Activated naive CD4-positive, alpha-beta T cell treated with anti-CD3 and anti-CD28 coated beads, Interleukin-2, amount 50 U/mL, for 24 hours (primary cell): ENCODE results near the gene CASP3.
A peak's percentile ranks its signal among the peaks of the same experiment; 100 is the strongest.
"Not testable (repeated sequence)": the region's sequence is repeated elsewhere in the genome, so short reads cannot be mapped to it uniquely, and the experiment has no call there.

ENCODE experiments used
- H3K27ac Mint-ChIP-seq: one replicate; pipeline ENCODE4 v1.8.0; 2021; ENCODE audit warnings: mild to moderate bottlenecking, mixed read lengths
- H3K27me3 Mint-ChIP-seq: one replicate; pipeline ENCODE4 v1.8.0; 2021; ENCODE audit warnings: mixed read lengths
- H3K36me3 Mint-ChIP-seq: one replicate; pipeline ENCODE4 v1.8.0; 2021; ENCODE audit warnings: mixed read lengths
- H3K4me1 Mint-ChIP-seq: one replicate; pipeline ENCODE4 v1.8.0; 2021; ENCODE audit warnings: mixed read lengths
- H3K4me3 Mint-ChIP-seq: one replicate; pipeline ENCODE4 v1.8.0; 2021; ENCODE audit warnings: mild to moderate bottlenecking, mixed read lengths
- H3K9me3 Mint-ChIP-seq: one replicate; pipeline ENCODE4 v1.8.0; 2021; ENCODE audit warnings: mixed read lengths

CASP3 gene

DNA sequence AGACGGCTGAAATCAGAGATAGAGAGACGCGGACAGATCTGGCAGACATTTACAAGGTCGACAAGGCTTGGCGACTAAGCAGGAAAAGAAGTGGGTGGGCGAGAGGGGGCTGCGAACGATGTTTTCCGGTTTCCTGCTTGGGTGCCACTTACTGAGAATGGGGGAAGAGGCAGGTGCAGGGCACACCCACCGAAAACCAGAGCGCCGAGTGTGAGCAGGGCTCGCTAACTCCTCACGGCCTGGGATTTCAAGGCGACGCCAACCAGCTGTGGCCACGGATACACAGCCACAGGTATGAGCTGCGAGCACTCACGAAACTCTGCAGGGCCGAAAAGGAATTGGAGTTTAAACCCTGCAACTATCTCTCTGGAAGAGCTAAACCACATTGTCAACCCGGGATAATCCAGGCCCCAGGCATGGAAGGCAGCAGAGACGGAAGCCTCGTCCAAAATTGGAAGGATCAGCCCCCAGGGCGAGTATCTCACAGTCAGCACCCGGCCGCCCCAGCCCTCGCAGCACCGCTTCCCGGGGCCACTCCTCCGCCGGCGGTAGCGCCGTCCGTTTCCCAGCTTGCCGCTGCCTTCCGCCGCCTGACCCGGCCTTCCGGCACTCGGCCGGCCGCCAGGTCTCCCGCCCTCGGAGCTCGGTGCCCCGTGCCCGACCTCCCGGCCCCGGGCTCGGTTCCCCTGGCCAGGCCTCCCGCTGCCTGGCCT, 778 bp downstream of the CASP3 start:
- Mint-ChIP-seq H3K9me3 (no peaks in the 10 kb centered on the region), H3K4me3 (peak overlapping the region; percentile 97), H3K4me1 (peaks cover 61% of the 10 kb centered on the region), H3K27me3 (no peaks in the 10 kb centered on the region), H3K27ac (peak overlapping the region; percentile 95), H3K36me3 (peaks cover 7% of the 10 kb centered on the region)

DNA sequence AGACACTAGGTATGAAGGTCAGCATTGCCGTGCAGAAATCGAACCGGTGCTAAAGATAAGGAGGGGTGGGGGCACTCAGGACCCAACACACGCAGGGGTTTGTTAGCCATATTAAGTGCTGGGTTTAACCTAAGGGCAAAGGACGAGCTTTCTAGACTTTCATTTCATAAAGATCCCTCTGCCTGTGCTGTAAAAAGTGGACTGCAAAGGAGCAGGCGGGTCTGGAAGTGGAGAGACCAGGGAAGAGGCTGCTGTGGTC, 1.3 kb downstream of the CASP3 start:
- Mint-ChIP-seq H3K4me3 (peak overlapping the region; percentile 97), H3K36me3 (peaks cover 7% of the 10 kb centered on the region), H3K4me1 (peaks cover 63% of the 10 kb centered on the region), H3K27me3 (no peaks in the 10 kb centered on the region), H3K9me3 (no peaks in the 10 kb centered on the region), H3K27ac (peak overlapping the region; percentile 95)

DNA sequence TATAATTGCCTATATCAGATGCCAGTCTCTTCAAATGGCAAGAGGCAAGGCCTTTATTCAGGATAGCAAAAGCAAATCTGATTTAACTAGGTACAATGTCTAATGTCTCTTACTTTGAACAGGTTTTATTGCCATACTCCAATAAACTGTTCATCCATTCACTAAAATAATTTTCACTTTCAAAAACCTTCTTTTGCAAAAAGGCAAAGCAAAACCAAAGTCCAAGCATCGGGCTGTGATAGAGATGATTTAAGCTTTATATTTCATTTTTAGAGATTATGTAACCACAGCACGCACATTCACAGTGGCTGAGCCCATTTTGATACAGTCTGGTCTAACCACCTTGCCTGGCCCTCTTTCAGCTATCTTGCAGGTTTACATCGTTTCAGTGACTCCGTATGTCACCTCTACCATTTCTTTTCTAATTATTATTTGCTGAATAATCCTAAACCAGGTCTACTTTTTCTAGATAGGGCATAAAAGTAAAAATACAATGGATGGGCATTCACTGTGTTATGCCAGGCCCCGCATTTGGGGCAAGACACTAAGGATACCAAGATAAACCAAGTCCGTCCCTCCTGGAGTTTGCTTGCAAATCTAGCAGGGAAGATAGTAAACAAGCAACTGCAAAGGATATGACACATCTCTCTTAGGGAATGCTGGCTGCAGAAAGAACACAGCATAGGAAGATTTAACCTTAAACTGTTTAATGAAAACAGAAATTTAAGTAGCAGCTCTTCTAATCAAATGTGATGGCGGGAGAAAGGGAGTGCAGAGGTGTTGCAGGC, 1.8 kb downstream of the CASP3 start:
- Mint-ChIP-seq H3K4me1 (peaks cover 68% of the 10 kb centered on the region), H3K9me3 (no peaks in the 10 kb centered on the region), H3K4me3 (peak overlapping the region; percentile 97), H3K36me3 (peaks cover 7% of the 10 kb centered on the region), H3K27me3 (no peaks in the 10 kb centered on the region), H3K27ac (peak overlapping the region; percentile 95)

DNA sequence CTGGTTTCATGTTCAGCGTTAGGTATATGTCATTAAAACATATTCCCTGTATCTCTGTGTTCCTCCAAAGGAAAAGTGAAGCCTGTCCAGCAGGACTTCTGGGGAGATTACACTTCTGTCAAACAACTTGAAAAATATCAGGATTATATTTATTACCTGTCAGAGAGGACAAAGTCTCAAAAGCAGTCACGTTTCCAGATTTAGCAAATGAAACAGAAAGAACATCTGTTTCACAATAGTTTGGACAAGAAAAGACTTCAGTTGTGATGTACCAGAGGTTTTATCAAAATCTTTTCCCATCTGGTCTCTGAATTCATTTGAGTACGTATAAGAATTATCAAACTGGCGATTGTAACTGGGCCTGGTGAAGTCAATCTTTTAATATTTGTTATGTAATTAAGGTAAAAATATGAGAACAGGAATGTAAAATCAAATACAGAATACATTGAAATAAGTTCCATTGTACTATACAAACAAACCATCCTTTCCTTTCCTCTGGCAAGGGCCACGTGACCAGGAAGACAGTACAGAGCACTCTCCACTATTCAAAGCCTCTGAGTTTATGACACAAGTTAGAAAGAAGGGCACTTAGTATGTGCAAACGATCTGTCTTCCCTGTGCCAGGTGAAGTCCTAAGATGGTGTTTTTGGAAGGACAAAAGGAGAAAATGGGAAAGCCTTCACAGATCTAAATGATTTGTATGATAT, 3.2 kb downstream of the CASP3 start:
- Mint-ChIP-seq H3K4me1 (peaks cover 74% of the 10 kb centered on the region), H3K27me3 (no peaks in the 10 kb centered on the region), H3K9me3 (no peaks in the 10 kb centered on the region), H3K4me3 (peak overlapping the region; percentile 97), H3K36me3 (peaks cover 9% of the 10 kb centered on the region), H3K27ac (peak overlapping the region; percentile 48)

DNA sequence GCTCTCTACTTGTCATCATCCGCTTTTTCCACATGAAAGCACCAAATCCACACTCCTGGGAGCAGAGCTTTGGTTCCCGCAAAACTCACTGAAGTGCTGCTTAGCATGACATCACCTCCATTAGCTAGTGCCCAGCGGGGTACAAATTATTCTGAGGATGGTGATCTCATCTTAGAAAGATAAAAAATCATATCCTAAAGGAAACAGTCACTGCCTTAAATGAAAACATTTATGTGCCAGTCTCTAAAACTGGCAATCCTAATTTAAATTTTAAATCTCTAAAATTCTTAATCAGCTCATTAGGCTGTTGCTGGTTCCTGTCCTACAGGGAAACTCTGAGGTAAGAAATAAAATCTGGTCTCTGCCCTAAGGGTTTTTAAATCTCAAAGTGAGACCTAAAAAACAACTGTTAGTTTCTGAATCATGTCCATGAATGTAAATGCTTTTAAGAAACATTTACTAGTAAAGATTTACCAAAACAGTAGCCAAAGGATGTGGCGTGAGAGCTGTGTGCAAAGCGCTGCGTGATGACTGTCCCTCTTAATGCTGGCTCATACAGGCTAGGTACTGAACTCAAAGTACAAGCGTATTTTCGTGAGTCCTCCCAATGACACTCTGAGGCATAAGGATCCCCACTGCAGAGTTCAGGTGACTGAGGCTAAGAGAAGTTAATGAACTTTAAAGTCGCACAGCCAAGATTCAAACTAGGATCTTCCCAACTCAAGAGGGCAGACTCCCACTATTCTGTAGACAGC, 4.5 kb downstream of the CASP3 start:
- Mint-ChIP-seq H3K9me3 (no peaks in the 10 kb centered on the region), H3K27me3 (no peaks in the 10 kb centered on the region), H3K27ac (peak overlapping the region; percentile 62), H3K4me3 (peak overlapping the region; percentile 16), H3K4me1 (peaks cover 77% of the 10 kb centered on the region), H3K36me3 (peaks cover 11% of the 10 kb centered on the region)

DNA sequence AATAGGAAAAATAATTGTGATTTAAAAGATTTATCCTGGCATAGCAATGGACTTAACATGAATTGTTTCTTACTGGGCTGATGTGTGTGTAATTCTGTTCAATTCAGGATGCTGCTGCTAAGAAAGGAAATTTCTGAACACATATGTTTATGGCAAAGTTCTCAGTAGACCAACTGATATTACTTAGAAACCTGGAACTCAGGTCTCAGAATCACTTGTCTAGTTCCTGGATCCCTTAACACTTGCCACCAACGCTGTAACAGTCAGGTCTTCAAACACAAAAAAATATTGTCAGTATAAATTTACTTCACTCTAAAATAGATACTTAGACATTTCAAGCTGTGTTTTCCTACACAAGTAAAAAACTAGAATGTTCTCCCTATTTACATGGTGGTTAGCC, 5.5 kb downstream of the CASP3 start:
- Mint-ChIP-seq H3K4me1 (peaks cover 82% of the 10 kb centered on the region), H3K27me3 (no peaks in the 10 kb centered on the region), H3K4me3 (no peak overlapping the region), H3K9me3 (no peaks in the 10 kb centered on the region), H3K27ac (no peak overlapping the region), H3K36me3 (peaks cover 14% of the 10 kb centered on the region)

DNA sequence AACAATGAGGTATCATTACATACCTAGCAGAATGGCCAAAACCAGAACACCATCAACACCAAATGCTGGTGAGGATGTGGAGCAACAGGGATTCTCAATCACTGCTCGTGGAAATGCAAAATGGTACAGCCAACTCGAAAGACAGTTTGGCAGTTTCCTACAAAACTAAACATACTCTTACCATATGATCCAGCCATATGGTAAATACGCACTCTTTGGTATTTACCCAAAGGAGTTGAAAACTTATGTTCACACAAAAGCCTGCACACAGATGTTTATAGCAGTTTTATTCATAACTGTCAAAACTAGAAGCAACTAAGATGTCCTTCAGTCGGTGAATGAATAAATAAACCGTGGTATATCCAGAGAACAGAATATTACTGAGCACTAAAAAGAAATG, 7.8 kb downstream of the CASP3 start:
- Mint-ChIP-seq H3K4me3 (no peak overlapping the region), H3K27me3 (no peaks in the 10 kb centered on the region), H3K27ac (no peak overlapping the region), H3K9me3 (no peaks in the 10 kb centered on the region), H3K36me3 (peaks cover 14% of the 10 kb centered on the region), H3K4me1 (peaks cover 65% of the 10 kb centered on the region)

DNA sequence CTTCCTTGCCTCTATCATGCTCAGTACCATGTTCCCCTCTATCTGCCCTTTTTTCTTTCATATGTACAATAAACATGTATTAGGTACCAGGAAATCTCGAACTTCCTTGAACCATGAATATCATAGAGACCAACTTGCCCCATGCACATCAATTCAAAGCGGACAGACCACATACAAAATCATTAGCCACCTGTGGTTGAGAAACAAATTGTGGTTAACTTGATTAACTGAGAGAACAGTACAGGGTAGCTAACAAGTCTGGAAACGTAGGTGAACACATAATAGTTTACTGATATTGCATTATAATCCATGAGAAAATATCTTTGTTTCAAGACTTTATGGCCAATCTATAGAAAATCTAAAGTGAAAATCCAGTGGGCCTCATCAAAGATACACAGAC, 8.2 kb downstream of the CASP3 start:
- Mint-ChIP-seq H3K4me1 (peaks cover 61% of the 10 kb centered on the region), H3K36me3 (peaks cover 14% of the 10 kb centered on the region), H3K27me3 (no peaks in the 10 kb centered on the region), H3K27ac (no peak overlapping the region), H3K4me3 (no peak overlapping the region), H3K9me3 (no peaks in the 10 kb centered on the region)

DNA sequence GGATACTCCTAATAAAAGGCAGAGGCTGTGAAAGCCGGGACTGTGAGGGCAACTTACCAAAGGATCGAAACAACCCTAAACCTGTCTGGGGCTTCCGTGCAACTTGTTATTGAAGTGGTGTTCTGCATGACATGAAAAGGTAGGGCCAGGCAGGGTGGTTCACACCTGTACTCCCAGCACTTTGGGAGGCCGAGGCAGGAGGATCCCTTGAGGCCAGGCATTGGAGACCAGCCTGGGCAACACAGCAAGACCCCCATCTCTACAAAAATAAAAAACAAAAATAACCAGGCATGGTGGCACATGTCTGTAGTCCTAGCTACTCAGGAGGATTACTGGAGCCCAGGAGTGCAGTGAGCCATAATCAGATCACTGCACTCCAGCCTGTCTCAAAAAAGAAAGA, 12.3 kb downstream of the CASP3 start:
- Mint-ChIP-seq H3K27ac (no peak overlapping the region), H3K9me3 (no peaks in the 10 kb centered on the region), H3K4me3 (no peak overlapping the region), H3K27me3 (no peaks in the 10 kb centered on the region), H3K36me3 (peaks cover 16% of the 10 kb centered on the region), H3K4me1 (peaks cover 37% of the 10 kb centered on the region)

DNA sequence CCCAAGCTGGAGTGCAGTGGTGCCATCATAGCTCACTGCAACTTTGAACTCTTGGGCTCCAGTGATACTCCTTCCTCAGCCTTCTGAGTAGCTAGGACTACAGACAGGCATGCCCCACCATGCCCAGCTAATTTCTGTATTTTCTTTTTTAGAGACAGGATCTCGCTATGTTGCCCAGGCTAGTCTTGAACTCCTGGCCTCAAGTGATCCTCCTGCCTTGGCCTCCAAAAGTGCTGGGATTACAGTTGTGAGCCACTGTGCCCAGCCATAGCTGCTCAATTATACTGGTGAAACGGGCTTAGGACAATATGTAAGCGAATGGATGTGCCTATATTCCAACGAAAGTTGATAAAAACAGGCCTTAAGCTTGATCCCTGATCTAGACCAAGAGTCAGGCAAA, 13.1 kb downstream of the CASP3 start:
- Mint-ChIP-seq H3K27ac (no peak overlapping the region), H3K9me3 (no peaks in the 10 kb centered on the region), H3K4me3 (no peak overlapping the region), H3K4me1 (peaks cover 29% of the 10 kb centered on the region), H3K36me3 (peaks cover 16% of the 10 kb centered on the region), H3K27me3 (no peaks in the 10 kb centered on the region)

DNA sequence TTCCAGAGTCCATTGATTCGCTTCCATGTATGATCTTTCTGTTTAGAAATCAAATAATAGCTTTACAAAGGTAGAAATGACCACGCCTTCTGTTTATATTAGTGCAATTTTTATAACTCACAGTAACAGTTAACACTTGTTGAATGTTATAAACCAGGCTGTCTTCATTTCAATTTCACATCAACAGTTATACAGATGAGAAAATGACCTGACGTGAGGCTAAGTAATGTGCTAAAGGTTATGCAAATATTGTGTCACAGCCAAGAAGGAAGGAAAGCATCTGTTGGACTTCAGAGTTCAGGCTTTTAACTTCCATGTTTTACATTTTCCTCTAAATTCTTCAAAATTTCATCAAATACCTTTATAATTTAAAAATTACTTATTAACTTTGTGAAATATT, 13.9 kb downstream of the CASP3 start:
- Mint-ChIP-seq H3K4me1 (peaks cover 23% of the 10 kb centered on the region), H3K4me3 (no peak overlapping the region), H3K36me3 (peaks cover 15% of the 10 kb centered on the region), H3K9me3 (no peaks in the 10 kb centered on the region), H3K27ac (no peak overlapping the region), H3K27me3 (no peaks in the 10 kb centered on the region)

DNA sequence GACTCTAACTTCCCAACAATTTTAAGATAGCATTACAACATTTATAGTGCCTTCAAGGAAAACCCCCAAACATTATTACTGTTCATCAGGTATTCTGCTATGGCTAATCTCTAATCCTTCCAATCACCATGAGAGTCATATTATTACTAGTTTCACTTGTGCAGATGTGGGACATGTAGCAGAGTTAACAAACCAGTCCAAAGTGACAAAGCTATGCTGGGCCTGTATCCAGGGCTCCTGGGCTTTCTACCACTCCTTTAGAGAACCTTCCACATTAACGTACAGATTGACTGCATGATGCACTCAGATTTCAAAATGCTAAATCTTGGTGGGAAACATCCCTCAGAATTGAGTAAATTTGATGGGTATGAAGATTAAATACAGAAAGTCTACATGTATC, 16.4 kb downstream of the CASP3 start:
- no peaks in the 10 kb centered on the region for H3K9me3 Mint-ChIP-seq
- peaks cover 24% of the 10 kb centered on the region for H3K36me3 Mint-ChIP-seq
- no peak overlapping the region for H3K4me3 Mint-ChIP-seq
- no peak overlapping the region for H3K27ac Mint-ChIP-seq
- peaks cover 14% of the 10 kb centered on the region for H3K4me1 Mint-ChIP-seq
- no peaks in the 10 kb centered on the region for H3K27me3 Mint-ChIP-seq

DNA sequence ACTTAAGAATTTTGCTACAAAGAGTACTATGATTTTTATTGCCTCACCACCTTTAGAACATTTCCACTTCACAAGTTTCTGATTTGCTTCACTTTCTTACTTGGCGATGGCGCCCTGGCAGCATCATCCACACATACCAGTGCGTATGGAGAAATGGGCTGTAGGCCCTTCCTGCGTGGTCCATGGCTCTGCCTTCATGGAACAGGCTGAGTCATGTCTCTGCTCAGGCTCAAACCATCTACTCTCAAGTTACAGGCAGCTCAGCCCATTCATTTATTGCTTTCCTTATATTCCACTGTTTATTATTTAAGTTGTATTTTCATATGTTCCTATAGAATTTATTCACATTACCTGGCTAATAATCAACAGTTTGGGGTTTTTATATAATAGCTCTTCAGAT, 21.1 kb downstream of the CASP3 start:
- no peaks in the 10 kb centered on the region for H3K9me3 Mint-ChIP-seq
- no peak overlapping the region for H3K4me3 Mint-ChIP-seq
- no peaks in the 10 kb centered on the region for H3K27me3 Mint-ChIP-seq
- peaks cover 42% of the 10 kb centered on the region for H3K4me1 Mint-ChIP-seq
- peaks cover 27% of the 10 kb centered on the region for H3K36me3 Mint-ChIP-seq
- H3K27ac Mint-ChIP-seq, result no peak overlapping the region

DNA sequence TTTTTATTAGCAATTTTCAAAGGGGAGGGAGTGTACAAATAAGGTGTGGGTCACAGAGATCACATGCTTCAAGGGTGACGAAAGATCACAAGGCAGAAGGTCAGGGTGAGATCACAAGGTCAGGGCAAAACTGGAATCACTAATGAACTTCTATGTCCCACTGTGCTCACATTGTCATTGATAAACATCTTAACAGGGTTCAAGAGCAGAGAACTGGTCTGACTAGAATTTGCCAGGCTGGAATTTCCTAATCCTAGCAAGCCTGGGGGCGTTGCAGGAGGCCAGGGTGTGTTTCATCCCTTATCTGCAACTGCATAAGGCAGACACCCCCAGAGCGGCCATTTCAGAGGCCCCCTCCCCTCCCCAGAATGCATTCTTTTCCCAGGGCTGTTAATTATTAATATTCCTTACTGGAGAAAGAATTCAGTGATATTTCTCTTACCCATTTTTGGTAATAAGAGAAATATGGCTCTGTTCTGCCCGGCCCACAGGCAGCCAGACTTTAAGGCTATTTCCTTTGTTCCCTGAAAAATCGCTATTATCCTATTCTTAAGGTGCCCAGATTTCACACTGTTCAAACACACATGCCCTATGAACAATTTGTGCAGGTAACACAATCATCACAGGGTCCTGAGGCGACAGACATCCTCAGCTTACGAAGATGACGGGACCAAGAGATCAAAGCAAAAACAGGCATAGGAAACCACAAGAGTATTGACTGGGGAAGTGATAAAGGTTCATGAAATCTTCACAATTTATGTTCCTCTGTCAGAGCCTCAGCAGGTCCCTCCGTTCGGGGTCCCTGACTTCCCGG, 23.3 kb downstream of the CASP3 start:
- H3K27ac Mint-ChIP-seq, result peak overlapping the region; percentile 85
- H3K27me3 Mint-ChIP-seq, H3K9me3 Mint-ChIP-seq, H3K4me3 Mint-ChIP-seq: not testable (repeated sequence)
- peaks cover 26% of the 10 kb centered on the region for H3K36me3 Mint-ChIP-seq
- H3K4me1 Mint-ChIP-seq, result peaks cover 42% of the 10 kb centered on the region

DNA sequence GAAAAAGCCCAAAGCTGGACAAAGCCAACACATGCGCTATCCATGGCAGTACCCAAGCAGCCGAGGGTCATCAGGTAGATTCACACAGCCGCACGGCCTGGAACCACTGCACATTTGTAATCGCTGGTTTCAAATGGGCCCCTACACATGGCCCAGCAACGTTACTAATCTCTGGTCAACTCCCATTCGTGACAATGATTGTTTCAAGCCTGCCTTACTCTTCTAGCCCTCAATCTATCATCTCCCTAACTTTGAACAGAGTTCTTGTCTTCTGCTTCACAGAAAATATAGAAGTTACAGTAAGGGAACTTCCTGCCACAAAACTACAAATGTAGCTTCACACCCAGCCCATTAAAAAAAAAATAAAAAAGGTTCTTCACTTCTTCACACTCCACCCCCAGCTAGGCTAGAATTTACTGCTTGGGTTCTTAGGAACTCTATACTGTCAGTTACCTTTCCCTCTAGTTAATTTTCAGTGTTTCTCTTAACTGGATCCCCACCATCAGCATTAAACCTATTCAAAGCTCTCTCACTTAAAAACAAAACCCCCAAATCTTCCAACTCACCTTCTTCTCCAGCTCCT, 24.2 kb downstream of the CASP3 start:
- Mint-ChIP-seq H3K4me1 (peaks cover 42% of the 10 kb centered on the region), H3K27me3 (no peaks in the 10 kb centered on the region), H3K9me3 (no peaks in the 10 kb centered on the region), H3K36me3 (peaks cover 23% of the 10 kb centered on the region), H3K4me3 (no peak overlapping the region), H3K27ac (peak overlapping the region; percentile 85)
